GM23338 (cell line): Measurements from ENCODE around the gene OBSCN. TPM values are rescaled to one million over a fixed set of nuclear protein-coding genes. Genes with fewer than 3 reads are reported as not detected.

ENCODE experiments used
- ATAC-seq: fragments of 200-7000 bp; cut with Tn5 transposase; 3 replicates; pipeline ENCODE4 v1.9.1; 2020
- DNase-seq: peaks from one replicate; pipeline ENCODE4 v3.0.0-alpha.2; 2015; ENCODE audit warnings: low spot score
- H2AFZ ChIP-seq: fragments of 200-600 bp; sonication (generic); 2 replicates; pipeline ENCODE4 v1.8.0; 2016; ENCODE audit warnings: antibody characterized with exemption, mild to moderate bottlenecking, moderate library complexity
- H3F3A ChIP-seq: fragments of 200-600 bp; sonication (generic); replicated peaks from 2 replicates; pipeline ENCODE4 v1.8.0; 2017; ENCODE audit warnings: antibody characterized with exemption, mixed run types, low read depth
- H3K27ac ChIP-seq: fragments of 200-600 bp; sonication (generic); 2 replicates; pipeline ENCODE4 v1.6.1; 2016; ENCODE audit warnings: low read depth
- H3K27me3 ChIP-seq: fragments of 200-600 bp; sonication (generic); 2 replicates; pipeline ENCODE4 v1.8.0; 2016; ENCODE audit warnings: mild to moderate bottlenecking, mixed run types, moderate library complexity; ENCODE audit not compliant: insufficient read depth
- H3K36me3 ChIP-seq: fragments of 200-600 bp; sonication (generic); 2 replicates; pipeline ENCODE4 v1.8.0; 2016; ENCODE audit warnings: mild to moderate bottlenecking; ENCODE audit not compliant: insufficient read depth
- H3K4me1 ChIP-seq: fragments of 200-600 bp; sonication (generic); 2 replicates; pipeline ENCODE4 v1.8.0; 2016; ENCODE audit warnings: mild to moderate bottlenecking, moderate library complexity; ENCODE audit not compliant: insufficient read depth
- H3K4me2 ChIP-seq: fragments of 200-600 bp; sonication (generic); 2 replicates; pipeline ENCODE4 v1.7.1; 2017; ENCODE audit warnings: mixed run types
- H3K4me3 ChIP-seq: fragments of 200-600 bp; sonication (generic); 2 replicates; pipeline ENCODE4 v1.6.1; 2016; ENCODE audit warnings: mixed run types
- H3K79me2 ChIP-seq: fragments of 200-600 bp; sonication (generic); replicated peaks from 2 replicates; pipeline ENCODE4 v1.8.0; 2017; ENCODE audit warnings: mild to moderate bottlenecking; ENCODE audit not compliant: insufficient read depth
- H3K9me2 ChIP-seq: fragments of 200-600 bp; sonication (generic); 2 replicates; pipeline ENCODE4 v1.8.0; 2017; ENCODE audit not compliant: insufficient read depth
- H4K20me1 ChIP-seq: fragments of 200-600 bp; sonication (generic); replicated peaks from 2 replicates; pipeline ENCODE4 v1.8.0; 2017; ENCODE audit warnings: mild to moderate bottlenecking; ENCODE audit not compliant: insufficient read depth
- H3K27ac Mint-ChIP-seq: 2 replicates; pipeline ENCODE4 v1.8.0; 2020; ENCODE audit warnings: inconsistent platforms, mild to moderate bottlenecking, moderate library complexity, mixed read lengths
- H3K27me3 Mint-ChIP-seq: 3 replicates; pipeline ENCODE4 v1.8.0; 2022; ENCODE audit warnings: low read depth, mild to moderate bottlenecking, moderate library complexity, mixed read lengths, inconsistent platforms; ENCODE audit not compliant: insufficient read depth, poor library complexity
- H3K36me3 Mint-ChIP-seq: 3 replicates; pipeline ENCODE4 v1.8.0; 2021; ENCODE audit warnings: low read depth, mild to moderate bottlenecking, inconsistent platforms, moderate library complexity, mixed read lengths
- H3K4me1 Mint-ChIP-seq: 3 replicates; pipeline ENCODE4 v1.8.0; 2020; ENCODE audit warnings: mild to moderate bottlenecking, inconsistent platforms, mixed read lengths
- H3K4me3 Mint-ChIP-seq: 3 replicates; pipeline ENCODE4 v1.8.0; 2021; ENCODE audit warnings: moderate library complexity, mild to moderate bottlenecking, inconsistent platforms, mixed read lengths
- H3K9me3 Mint-ChIP-seq: 3 replicates; pipeline ENCODE4 v1.8.0; 2020; ENCODE audit warnings: moderate library complexity, mild to moderate bottlenecking, inconsistent platforms, mixed read lengths
- ETS1 ChIP-seq: IDR thresholded peaks from 2 replicates; pipeline ENCODE4 v1.6.1; 2016; ENCODE audit warnings: antibody characterized with exemption
- EZH2 ChIP-seq: fragments of 200-600 bp; sonication (generic); IDR thresholded peaks from one replicate; pipeline ENCODE4 v1.8.0; 2017; ENCODE audit warnings: antibody characterized with exemption, mild to moderate bottlenecking, low read depth; ENCODE audit not compliant: unreplicated experiment
- EZH2phosphoT487 ChIP-seq: fragments of 200-600 bp; sonication (generic); IDR thresholded peaks from one replicate; pipeline ENCODE4 v1.8.1; 2018; ENCODE audit warnings: antibody characterized with exemption; ENCODE audit not compliant: unreplicated experiment
- JUNB ChIP-seq: IDR thresholded peaks from one replicate; pipeline ENCODE4 v1.6.1; 2016; ENCODE audit warnings: antibody characterized with exemption; ENCODE audit not compliant: unreplicated experiment
- NANOG ChIP-seq: IDR thresholded peaks from 2 replicates; pipeline ENCODE4 v1.6.1; 2016; ENCODE audit warnings: antibody characterized with exemption, borderline replicate concordance
- POLR2AphosphoS5 ChIP-seq: IDR thresholded peaks from 2 replicates; pipeline ENCODE4 v1.6.1; 2016; ENCODE audit warnings: antibody characterized with exemption, low read depth
- REST ChIP-seq: IDR thresholded peaks from one replicate; pipeline ENCODE4 v1.6.1; 2018; ENCODE audit warnings: antibody characterized with exemption; ENCODE audit not compliant: unreplicated experiment
- STAT1 ChIP-seq: IDR thresholded peaks from one replicate; pipeline ENCODE4 v1.6.1; 2016; ENCODE audit warnings: antibody characterized with exemption; ENCODE audit not compliant: unreplicated experiment
- ZNF331 ChIP-seq: fragments of 250-450 bp; sonication (Bioruptor Pico); IDR thresholded peaks from 2 replicates; pipeline ENCODE4 v1.5.0; 2020; ENCODE audit warnings: low read depth, mild to moderate bottlenecking, moderate library complexity
- polyA plus RNA-seq: library from polyadenylated mRNA; unstranded; fragments of >200 nt; fragmentation: Nextera tagmentation; extraction: Ambion mirVana; gene quantifications from 2 replicates; pipeline ENCODE4 v1.2.1, GENCODE V29; 2016
- total RNA-seq: library from RNA; depleted of rRNA; stranded (reverse); fragments of >200 nt; shearing (Covaris generic); gene quantifications from 2 replicates; pipeline ENCODE4 v1.2.3, GENCODE V29; 2014

OBSCN gene
- total and polyA plus RNA-seq, 2 experiments from 2014 or later, result 8.4 to 38.5 TPM

DNA sequence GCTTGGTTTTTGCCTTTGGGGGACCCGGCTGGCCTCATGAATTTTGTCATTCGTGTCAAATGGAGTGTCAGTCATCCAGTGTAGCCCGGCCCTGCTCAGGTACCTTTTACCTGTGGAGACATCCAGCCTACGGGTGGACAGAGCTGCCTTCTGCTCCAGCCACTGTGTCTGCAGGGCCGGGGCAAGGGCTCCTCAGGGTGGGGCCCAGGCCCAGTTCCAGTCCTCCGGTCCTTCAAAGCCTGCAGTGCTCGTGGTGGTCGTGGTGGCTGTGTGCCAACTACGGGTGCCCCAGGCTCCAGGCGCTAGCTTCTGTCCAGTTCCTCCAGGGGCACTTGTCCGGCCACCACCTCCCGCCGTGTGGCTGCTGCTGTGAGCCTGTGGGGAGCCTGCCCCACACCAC, 144.0 kb downstream of the OBSCN start (continued):
- no peak for TF ChIP-seq REST

DNA sequence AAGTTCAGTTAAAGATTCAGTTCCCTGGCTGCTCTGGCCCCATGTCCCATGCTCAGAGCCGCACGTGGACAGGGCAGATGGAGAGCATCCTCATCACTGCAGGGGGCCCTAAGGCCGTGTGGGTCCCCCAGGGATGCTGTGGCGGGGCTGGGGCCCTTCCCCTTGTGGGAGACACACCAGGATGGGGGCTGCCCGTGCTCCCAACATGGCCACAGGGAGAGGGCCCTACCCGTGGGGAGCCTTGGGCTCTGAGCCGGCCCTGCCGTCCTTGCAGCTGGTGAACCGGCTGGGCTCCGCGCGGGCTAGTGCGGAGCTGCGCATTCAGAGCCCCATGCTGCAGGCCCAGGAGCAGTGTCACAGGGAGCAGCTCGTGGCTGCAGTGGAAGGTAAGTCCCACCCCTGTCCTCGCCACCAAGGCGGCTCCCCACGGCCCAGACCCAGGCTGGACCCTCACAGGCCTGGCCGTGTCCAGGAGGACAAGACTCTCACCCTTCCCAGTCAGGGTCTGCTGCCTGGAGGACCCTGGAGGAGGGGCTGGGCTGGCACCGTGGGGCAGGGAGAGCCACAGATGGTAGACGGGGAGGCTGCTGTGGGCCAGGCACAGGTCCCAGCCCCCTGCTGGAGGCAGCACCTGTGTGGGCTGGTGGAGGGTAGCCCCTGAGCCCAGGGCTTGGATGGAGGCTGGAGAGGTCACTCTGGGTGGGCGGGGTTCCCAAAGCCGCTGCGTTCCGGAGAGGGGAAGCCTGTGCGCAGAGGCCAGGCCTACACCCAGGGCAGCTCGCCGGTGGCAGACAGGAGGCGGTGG, 145.0 kb downstream of the OBSCN start:
- no peak overlapping the region for H3K27ac ChIP-seq
- no peaks in the 10 kb centered on the region; the same call in 2 of the 3 replicates for H3K36me3 Mint-ChIP-seq
- no peak for TF ChIP-seq JUNB
- TF ChIP-seq REST, result no peak
- TF ChIP-seq ETS1, result no peak
- TF ChIP-seq POLR2AphosphoS5, result no peak
- no peak for TF ChIP-seq STAT1
- no peak for TF ChIP-seq NANOG
- TF ChIP-seq ZNF331 (CRISPR knock-in tag), result no peak
- no peak for TF ChIP-seq EZH2phosphoT487
- no peak for TF ChIP-seq EZH2

More for the DNA sequence above, 145.0 kb downstream of the OBSCN start:
- Mint-ChIP-seq H3K4me1 (no peaks in the 10 kb centered on the region; the same call in 2 of the 3 replicates), H3K27ac (no peak overlapping the region), H3K27me3 (no peaks in the 10 kb centered on the region), H3K9me3 (no peaks in the 10 kb centered on the region; the same call in 2 of the 3 replicates), H3K4me3 (no peak overlapping the region)
- DNase-seq, result no peak
- Histone ChIP-seq H3K9me2 (no peaks in the 10 kb centered on the region), H3K4me2 (no peak overlapping the region), H3K4me3 (no peak overlapping the region), H3F3A (no peaks in the 10 kb centered on the region), H3K36me3 (no peaks in the 10 kb centered on the region), H3K27me3 (no peaks in the 10 kb centered on the region), H2AFZ (no peak overlapping the region), H4K20me1 (no peaks in the 10 kb centered on the region), H3K79me2 (no peaks in the 10 kb centered on the region), H3K4me1 (no peaks in the 10 kb centered on the region)
- ATAC-seq, result peak; percentile 20
